ENCODE measurements around the gene UTS2R. TPM values are rescaled to one million over a fixed set of nuclear protein-coding genes. Genes with fewer than 3 reads are reported as not detected.
A peak's percentile ranks its signal among the peaks of the same experiment; 100 is the strongest.
"Not testable (repeated sequence)": the region's sequence is repeated elsewhere in the genome, so short reads cannot be mapped to it uniquely, and the experiment has no call there.

The UTS2R gene
- polyA plus RNA-seq, 1 donor, result 12.6 TPM

DNA sequence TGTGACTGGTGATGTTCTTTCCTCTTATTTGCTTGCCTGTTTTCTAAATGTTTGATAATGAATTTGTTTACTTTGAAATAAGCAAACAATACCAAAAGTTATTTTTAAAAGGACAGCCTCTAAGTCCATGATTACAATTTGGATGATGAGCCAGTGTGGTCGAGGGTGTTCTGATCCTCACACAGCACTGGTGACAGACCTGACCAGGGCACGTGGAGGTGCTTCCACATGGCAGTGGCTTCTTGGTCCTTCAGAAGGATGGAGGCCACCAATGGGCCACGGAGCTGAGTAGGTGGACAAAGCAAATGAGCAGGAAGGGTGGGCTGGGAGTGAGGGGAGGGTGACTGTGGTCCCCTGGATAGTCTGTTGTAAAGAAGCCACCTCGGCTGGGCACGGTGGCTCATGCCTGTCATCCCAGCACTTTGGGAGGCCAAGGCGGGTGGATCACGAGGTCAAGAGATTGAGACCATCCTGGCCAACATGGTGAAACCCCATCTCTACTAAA is 16.7 kb upstream of the UTS2R start:
- DNase-seq, result no peak

GRCh38 chr17:82355770-82356427 is 15.7 kb upstream of the UTS2R start:
- peak; percentile 67 for DNase-seq

GRCh38 chr17:82356845-82357355 is 14.7 kb upstream of the UTS2R start:
- DNase-seq, result no peak

DNA sequence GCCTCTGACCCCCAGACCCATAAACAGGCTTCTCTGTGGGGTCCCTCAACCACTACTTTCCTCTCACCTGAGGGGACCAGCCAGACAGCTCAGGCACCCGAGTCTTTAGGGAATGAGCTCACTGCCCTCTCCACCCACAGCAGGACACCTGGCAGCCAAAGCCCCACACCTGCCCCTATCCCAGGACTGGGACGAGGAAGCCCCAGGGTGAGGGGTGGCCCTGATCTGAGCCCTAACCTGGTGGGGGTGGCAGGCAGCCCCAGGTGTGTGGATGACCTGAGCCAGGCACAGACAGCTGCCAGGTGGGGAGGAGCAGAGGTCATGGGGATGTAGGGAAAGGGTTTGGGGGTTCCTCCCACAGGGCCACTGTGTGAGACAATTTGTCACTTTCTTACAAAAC is 14.2 kb upstream of the UTS2R start:
- no peak for DNase-seq

DNA sequence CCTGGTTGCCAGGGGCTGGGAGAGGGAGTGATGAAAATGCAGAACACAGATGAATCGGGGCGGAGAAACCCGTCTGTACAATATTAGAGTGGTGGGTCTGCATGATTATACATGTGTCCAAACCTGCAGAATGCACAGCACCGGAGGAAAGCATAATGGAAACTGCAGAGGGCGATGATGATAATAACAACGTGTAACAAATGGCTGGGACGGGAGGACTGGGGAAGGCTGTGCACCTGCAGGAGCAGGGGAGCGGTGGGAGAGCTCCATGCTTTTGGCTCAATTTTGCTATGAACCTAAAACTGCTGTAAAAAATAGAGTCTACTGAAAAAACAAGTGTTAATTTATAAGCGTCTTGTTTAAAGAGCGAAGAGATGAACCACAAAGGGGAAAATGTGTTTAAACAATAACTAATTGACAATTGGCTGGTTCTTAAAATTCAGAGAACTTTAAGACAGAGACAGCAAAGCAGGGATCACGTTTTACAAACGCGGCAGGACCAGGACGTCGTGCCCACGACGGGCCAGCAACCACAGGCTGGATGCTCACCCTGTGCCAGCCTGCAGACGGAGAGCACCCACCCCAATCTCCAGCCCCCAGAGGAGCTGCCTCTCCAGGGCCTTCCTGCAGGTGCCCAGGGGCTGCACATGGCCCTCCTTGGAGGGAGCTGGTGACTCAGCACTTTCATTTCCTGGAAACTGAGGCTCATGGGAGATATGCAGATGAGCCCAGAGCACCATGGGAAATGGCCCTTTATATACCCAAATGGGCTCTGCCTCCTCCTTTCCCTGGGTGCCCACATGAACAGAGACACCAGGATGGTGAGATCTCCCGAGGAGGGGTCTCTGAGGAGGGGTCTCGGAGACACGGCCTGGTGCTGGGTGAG is 12.9 kb upstream of the UTS2R start, which contains the start of gene TEX19:
TSS of gene TEX19 (plus strand) at position 783 of the 886 bp plus-strand sequence. CDS start 2,904 bp downstream, outside the sequence.
- DNase-seq, result no peak

- not testable (repeated sequence) for DNase-seq
Measured at GRCh38 chr17:82359451-82360074, 12.0 kb upstream of the UTS2R start.

- no peak for DNase-seq
Measured at GRCh38 chr17:82361885-82362633, 9.5 kb upstream of the UTS2R start.

GRCh38 chr17:82365606-82366295 is 5.8 kb upstream of the UTS2R start:
- DNase-seq, result no peak

DNA sequence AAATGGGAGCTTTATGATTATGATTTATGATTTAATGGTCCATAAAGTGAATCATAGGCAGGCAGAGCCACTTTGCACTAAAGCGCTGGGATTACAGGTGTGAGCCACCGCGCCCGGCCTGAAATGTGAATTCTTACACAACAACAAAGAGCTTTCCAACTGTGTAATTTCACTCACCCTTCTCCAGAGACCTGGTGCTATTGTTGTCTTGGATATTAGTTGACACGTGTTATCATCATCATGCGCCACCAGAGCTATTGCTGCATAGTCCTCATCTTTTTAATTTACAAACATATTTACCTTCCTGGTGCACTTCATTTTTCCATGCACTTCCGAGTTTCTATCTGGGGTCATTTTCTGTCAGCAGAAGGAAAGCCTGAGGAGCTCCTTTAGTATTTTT is 4.8 kb upstream of the UTS2R start:
- DNase-seq, result no peak

GRCh38 chr17:82367724-82368524 is 3.6 kb upstream of the UTS2R start:
- DNase-seq, result no peak

DNA sequence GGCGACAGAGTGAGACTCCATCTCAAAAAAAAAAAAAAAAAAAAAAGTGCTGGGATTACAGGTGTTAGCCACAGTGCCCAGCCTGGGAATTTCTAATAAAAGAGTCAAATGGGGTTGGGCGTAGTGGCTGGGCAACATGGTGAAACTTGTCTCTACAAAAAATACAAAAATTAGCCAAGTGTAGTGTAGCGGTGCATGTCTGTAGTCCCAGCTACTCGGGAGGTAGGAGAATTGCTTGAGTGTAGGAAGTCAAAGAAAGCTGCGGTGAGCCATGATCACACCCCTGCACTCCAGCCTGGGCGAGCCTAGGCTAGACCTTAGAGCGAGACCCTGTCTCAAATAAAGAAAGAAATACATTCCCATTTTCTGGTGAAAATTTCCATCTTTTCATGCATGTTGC is 2.4 kb upstream of the UTS2R start:
- DNase-seq, result no peak

GRCh38 chr17:82370471-82371332 is 863 bp upstream of the UTS2R start:
- DNase-seq, result no peak

DNA sequence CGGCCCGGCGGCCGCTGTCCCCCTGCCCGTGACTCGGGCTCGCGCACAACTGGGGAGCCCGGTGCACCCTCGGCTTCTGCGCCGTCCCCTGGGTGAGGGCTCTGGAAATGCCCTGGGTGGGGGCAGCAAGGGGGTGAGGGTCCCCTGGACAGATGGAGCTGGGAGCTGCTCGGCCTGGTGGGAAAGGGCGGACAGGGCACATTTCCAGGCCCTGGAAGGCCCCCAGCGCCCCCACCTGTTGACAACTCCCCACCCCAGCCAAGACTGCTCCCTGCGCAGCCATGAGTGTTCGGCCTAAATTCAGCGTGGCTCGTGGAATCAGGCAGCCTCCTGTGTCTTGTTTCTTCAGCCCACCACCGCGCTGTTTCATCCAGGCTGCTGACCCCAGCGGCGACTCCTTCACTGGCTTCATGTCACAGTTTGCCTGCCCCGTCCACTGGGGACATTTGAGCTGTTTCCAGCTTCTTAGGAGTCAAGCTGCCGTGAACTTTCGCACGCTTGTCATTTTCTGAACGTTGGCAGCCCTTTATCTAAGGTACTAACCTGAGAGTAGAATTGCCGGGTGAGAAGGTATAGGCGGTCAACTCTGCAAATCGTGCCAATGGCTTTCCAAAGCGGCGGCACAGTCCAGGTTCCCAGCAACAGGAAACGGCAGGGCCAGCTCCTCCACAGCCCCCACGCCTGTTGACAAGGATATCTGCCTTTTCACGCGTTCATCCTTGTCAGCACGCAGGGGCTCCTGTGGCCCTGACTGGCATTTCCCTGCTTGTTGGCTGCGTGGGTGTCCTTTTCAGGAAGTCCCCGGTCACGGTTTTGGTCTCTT is 895 bp downstream of the UTS2R start:
- no peak for DNase-seq

DNA sequence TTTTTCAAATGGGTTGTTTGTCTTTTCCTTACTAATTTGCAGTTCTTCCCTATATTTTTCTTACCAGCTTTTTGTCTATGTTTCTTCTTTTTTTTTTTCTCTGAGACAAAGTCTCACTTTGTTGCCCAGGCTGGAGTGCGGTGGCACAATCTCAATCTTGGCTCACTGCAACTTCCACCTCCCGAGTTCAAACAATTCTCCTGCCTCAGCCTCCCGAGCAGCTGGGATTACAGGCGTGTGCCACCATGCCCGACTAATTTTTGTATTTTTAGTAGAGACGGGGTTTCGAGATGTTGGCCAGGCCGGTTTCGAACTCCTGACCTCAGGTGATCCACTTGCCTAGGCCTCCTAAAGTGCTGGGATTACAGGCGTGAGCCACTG is 1.5 kb downstream of the UTS2R start:
- DNase-seq, result not testable (repeated sequence)

DNA sequence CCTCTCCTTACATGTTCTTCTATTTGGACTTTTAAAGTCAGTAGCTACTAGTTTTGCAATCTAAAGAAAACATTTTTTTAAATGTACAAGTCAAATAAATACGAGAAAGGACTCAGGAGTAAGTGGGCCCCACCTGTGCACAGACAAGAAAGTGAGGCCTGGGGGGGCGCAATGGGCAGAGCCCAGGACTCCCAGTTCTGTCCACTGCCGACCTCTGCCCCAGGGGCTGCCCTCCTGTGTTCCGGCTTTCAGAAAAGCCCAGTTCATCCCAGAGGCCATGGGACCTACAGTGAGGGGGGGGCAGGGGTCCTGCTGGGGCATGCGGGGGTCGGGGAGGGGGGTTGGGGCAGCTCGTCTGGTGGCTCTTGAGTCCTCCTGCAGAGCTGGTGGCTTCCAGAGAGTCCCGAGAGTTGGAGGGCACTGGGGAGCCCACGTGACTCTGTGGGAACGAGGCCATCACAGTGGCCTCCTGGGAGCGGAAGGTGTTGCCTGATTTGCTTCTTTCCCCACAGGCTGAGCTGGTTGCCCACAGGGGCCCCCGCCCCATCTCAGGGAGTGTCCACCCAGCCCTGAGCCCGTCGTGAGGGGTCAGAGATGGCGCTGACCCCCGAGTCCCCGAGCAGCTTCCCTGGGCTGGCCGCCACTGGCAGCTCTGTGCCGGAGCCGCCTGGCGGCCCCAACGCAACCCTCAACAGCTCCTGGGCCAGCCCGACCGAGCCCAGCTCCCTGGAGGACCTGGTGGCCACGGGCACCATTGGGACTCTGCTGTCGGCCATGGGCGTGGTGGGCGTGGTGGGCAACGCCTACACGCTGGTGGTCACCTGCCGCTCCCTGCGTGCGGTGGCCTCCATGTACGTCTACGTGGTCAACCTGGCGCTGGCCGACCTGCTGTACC is 2.4 kb downstream of the UTS2R start:
- no peak for DNase-seq

- DNase-seq, result no peak
Measured at GRCh38 chr17:82374626-82375331, 3.2 kb downstream of the UTS2R start.

Data from hindlimb muscle (tissue), 1 donor.